GM18858 (cell line): ENCODE measurements around the gene SRRM2.

Experiments
- ATAC-seq: cut with Tn5 transposase; IDR thresholded peaks from one replicate; pipeline ENCODE4 v1.9.1; 2021; ENCODE audit not compliant: unreplicated experiment

SRRM2 gene

DNA sequence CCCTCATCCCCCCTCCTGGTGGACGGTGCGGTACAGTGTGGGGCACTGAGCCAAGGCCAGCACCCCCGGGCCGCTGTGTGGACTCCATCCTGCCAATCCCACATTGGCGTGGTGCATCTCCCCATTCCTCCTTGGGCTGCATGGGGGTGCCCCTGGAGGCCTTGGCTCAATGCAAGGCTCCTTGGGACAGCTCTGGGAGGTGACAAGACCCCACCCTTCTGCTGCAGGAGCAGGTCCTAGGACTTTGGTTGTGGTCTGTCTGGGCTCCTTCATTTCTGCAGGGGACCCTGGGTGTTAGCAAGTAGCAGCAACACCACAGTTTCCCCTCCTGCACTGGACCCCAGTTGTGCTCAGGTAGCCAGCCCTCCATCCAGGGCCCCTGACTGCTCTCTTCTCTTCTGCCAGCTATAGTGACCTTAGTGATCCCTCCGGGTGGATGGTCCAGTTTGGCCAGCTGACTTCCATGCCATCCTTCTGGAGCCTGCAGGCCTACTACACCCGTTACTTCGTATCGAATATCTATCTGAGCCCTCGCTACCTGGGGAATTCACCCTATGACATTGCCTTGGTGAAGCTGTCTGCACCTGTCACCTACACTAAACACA, 65.9 kb downstream of the SRRM2 start:
- ATAC-seq = no peak

DNA sequence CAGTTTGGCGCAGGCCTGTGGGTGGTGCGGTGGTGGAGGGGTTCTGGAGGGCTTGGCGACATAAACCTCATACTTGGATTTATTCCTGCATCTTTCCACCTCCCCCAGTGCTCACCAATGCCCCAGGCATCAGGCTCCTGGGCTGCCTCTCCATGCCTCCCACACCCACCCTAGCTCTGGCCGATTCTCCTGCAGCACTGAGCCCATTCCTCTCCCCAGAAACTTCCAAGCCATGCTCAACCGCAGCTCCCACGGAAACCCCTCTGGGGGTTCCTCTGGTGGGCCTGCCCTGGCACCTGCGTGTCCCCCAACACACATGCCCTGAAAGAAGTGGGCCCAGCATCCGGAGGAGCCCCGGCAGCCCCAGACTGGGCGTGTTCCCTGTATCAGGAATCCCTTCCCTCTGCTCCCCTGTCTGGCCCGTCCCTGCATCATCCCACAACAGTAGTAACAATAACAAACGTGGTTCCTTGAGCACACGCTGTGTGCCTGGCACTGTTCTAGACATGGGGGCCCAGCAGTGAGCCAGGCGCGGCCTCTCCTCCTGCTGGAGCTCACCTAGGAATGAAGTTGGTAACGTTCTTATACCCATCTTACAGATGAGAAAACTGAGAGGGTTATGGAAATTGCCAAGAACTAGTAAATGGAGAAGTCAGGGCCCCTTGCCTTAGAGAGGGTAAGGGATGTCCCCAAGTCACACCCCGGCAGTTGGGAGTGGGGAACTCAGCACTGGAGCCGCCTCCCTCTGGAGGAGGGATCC, 66.9 kb downstream of the SRRM2 start:
- ATAC-seq = no peak

DNA sequence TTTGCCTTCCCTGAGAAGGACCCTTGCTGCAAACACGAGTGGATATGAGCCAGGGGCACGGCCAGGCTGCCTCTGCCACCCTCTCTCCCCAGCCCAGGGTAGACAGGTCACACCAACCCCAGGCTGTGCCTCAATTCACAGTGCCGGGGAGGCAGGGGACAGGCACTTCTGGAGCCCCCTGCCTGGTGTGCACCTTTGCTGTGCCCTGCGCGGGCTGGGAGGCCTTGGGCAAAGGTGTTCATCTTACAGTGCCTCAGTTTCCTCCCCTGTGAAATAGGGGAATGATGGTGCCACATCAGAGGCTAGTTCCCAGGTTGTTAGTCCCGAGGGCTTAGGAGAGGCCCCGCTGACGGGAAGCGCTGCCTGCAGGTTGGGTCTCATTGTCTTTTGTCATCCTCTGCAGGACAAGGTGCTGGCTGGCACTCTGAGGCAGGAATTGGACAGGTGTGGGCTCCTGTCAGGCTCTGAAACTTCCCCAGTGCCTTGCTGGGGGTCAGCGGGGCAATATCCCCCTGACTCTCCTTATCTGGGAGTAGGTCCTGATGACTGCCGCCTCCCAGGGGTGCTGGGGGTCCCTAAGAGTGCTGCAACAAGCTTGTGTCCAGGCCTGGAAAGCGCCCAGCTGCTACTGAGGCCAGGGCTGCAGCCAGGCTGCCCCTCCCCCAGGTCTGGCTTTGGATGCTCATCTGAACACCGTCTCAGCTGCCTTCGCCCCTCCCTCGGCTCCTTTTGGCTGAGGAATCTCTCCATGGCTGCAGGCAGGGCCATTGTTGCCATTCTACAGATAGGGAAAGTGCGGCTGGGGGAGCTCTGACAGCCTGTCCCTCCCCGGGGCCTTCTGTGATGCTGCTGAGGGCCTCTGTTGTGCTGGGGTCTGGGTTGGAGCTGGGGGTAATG, 67.7 kb downstream of the SRRM2 start:
- ATAC-seq = no peak
